Neural cell (in vitro differentiated cells): Measurements from ENCODE around the gene SLC38A1. TPM values are rescaled to one million over a fixed set of nuclear protein-coding genes. Genes with fewer than 3 reads are reported as not detected.

Experiments used
- H2AFZ ChIP-seq: fragments of 200-600, 300-800 bp; sonication (generic), shearing (Covaris generic); 2 replicates; pipeline ENCODE4 v1.6.0; 2014; ENCODE audit warnings: low read depth, mild to moderate bottlenecking, antibody characterized with exemption, low read length, moderate library complexity
- H3F3A ChIP-seq: fragments of 200-600 bp; shearing (Covaris generic); 2 replicates; pipeline ENCODE4 v1.6.1; 2016; ENCODE audit warnings: mild to moderate bottlenecking, moderate library complexity, mixed read lengths, antibody characterized with exemption, low read length; ENCODE audit not compliant: insufficient read depth, poor library complexity, severe bottlenecking
- H3K27ac ChIP-seq: fragments of 200-600, 300-800 bp; sonication (generic), shearing (Covaris generic); 2 replicates; pipeline ENCODE4 v1.5.1; 2014; ENCODE audit warnings: mild to moderate bottlenecking, low read length, moderate library complexity
- H3K27me3 ChIP-seq: fragments of 300-800, 200-600 bp; sonication (generic), shearing (Covaris generic); 2 replicates; pipeline ENCODE4 v1.6.0; 2014; ENCODE audit warnings: mild to moderate bottlenecking, low read depth, low read length, moderate library complexity; ENCODE audit not compliant: insufficient read depth
- H3K36me3 ChIP-seq: fragments of 300-800, 200-600 bp; sonication (generic), shearing (Covaris generic); 2 replicates; pipeline ENCODE4 v1.5.1; 2014; ENCODE audit warnings: mild to moderate bottlenecking, antibody characterized with exemption, low read length, moderate library complexity; ENCODE audit not compliant: insufficient read depth
- H3K4me2 ChIP-seq: fragments of 300-800, 200-600 bp; sonication (generic), shearing (Covaris generic); 2 replicates; pipeline ENCODE4 v1.6.0; 2014; ENCODE audit warnings: mild to moderate bottlenecking, low read length
- H3K4me3 ChIP-seq: fragments of 300-800, 200-600 bp; sonication (generic), shearing (Covaris generic); 2 replicates; pipeline ENCODE4 v1.5.1; 2014; ENCODE audit warnings: mild to moderate bottlenecking, low read length, moderate library complexity
- H3K79me2 ChIP-seq: fragments of 200-600 bp; shearing (Covaris generic); replicated peaks from 2 replicates; pipeline ENCODE4 v1.6.0; 2014; ENCODE audit warnings: mild to moderate bottlenecking, low read length, moderate library complexity; ENCODE audit not compliant: insufficient read depth
- H3K9ac ChIP-seq: fragments of 300-800, 200-600 bp; sonication (generic), shearing (Covaris generic); 2 replicates; pipeline ENCODE4 v1.6.1; 2016; ENCODE audit warnings: mild to moderate bottlenecking, low read length, mixed read lengths
- H3K9me2 ChIP-seq: fragments of 200-600 bp; shearing (Covaris generic); 2 replicates; pipeline ENCODE4 v1.6.1; 2016; ENCODE audit warnings: mild to moderate bottlenecking, low read length, mixed read lengths; ENCODE audit not compliant: insufficient read depth
- H3K9me3 ChIP-seq: fragments of 200-600, 300-800 bp; sonication (generic), shearing (Covaris generic); 2 replicates; pipeline ENCODE4 v1.6.1; 2016; ENCODE audit warnings: mild to moderate bottlenecking, mixed run types, low read length, moderate library complexity, mixed read lengths
- H4K20me1 ChIP-seq: fragments of 200-600 bp; shearing (Covaris generic); 2 replicates; pipeline ENCODE4 v1.6.1; 2016; ENCODE audit warnings: mild to moderate bottlenecking, mixed run types; ENCODE audit not compliant: insufficient read depth
- CTCF ChIP-seq: fragments of 450-650 bp; IDR thresholded peaks from 2 replicates; pipeline ENCODE4 v1.5.1; 2014; ENCODE audit warnings: antibody characterized with exemption, mild to moderate bottlenecking, moderate library complexity; ENCODE audit not compliant: poor library complexity, severe bottlenecking
- EP300 ChIP-seq: fragments of 450-650 bp; conservative IDR thresholded peaks from 2 replicates; pipeline ENCODE4 v1.6.1; 2014; ENCODE audit warnings: antibody characterized with exemption, mild to moderate bottlenecking, moderate library complexity; ENCODE audit not compliant: poor library complexity, severe bottlenecking
- EZH2 ChIP-seq: fragments of 200-600, 300-800 bp; shearing (Covaris generic), sonication (generic); IDR thresholded peaks from 2 replicates; pipeline ENCODE4 v1.6.1; 2014; ENCODE audit warnings: antibody characterized with exemption, low read length, borderline replicate concordance, mild to moderate bottlenecking; ENCODE audit not compliant: insufficient read depth, poor library complexity, severe bottlenecking
- MXI1 ChIP-seq: fragments of 450-650 bp; conservative IDR thresholded peaks from 2 replicates; pipeline ENCODE4 v1.6.1; 2014; ENCODE audit warnings: antibody characterized with exemption, mild to moderate bottlenecking; ENCODE audit not compliant: poor library complexity, severe bottlenecking
- POLR2AphosphoS5 ChIP-seq: IDR thresholded peaks from 2 replicates; pipeline ENCODE4 v1.6.1; 2012
- RAD21 ChIP-seq: fragments of 450-650 bp; conservative IDR thresholded peaks from 2 replicates; pipeline ENCODE4 v1.6.1; 2014; ENCODE audit warnings: antibody characterized with exemption, mild to moderate bottlenecking, moderate library complexity
- REST ChIP-seq: IDR thresholded peaks from 2 replicates; pipeline ENCODE4 v1.6.1; 2012; ENCODE audit warnings: borderline replicate concordance
- SMC3 ChIP-seq: fragments of 450-650 bp; conservative IDR thresholded peaks from 2 replicates; pipeline ENCODE4 v1.6.1; 2014; ENCODE audit warnings: antibody characterized with exemption, mild to moderate bottlenecking, moderate library complexity; ENCODE audit not compliant: poor library complexity
- TAF1 ChIP-seq: IDR thresholded peaks from 2 replicates; pipeline ENCODE4 v1.6.1; 2012; ENCODE audit warnings: low read depth
- polyA plus RNA-seq: library from polyadenylated mRNA; depleted of rRNA; stranded (reverse); fragments of >200 nt; gene quantifications from 2 replicates; pipeline ENCODE4 v1.2.3, GENCODE V29; 2014

Gene SLC38A1
- polyA plus RNA-seq, 1 donor from 2014 or later = 124 TPM

- Histone ChIP-seq H3K79me2 (no peaks in the 10 kb centered on the region), H3K36me3 (no peaks in the 10 kb centered on the region), H3K27me3 (no peaks in the 10 kb centered on the region), H3K9me3 (no peaks in the 10 kb centered on the region), H3F3A (no peaks in the 10 kb centered on the region), H3K4me2 (no peak overlapping the region), H3K9ac (no peak overlapping the region), H3K4me3 (no peak overlapping the region), H2AFZ (no peak overlapping the region), H3K9me2 (no peaks in the 10 kb centered on the region), H3K27ac (no peak overlapping the region), H4K20me1 (no peaks in the 10 kb centered on the region)
- TF ChIP-seq CTCF (no peak), REST (no peak), POLR2AphosphoS5 (no peak), TAF1 (no peak)
Observed at GRCh38 chr12:46147144-46147543, 121.7 kb downstream of the SLC38A1 start.

- no peaks in the 10 kb centered on the region for H3K9me2 ChIP-seq
- TF ChIP-seq MXI1 (no peak), POLR2AphosphoS5 (no peak), SMC3 (no peak), EZH2 (no peak), CTCF (no peak), REST (no peak), EP300 (no peak), TAF1 (no peak), RAD21 (no peak)
- no peaks in the 10 kb centered on the region for H3K36me3 ChIP-seq
- no peak overlapping the region for H3K9ac ChIP-seq
- no peak overlapping the region for H3K27ac ChIP-seq
- no peaks in the 10 kb centered on the region for H4K20me1 ChIP-seq
- no peak overlapping the region for H3K4me3 ChIP-seq
- H2AFZ ChIP-seq = no peak overlapping the region
- H3K4me2 ChIP-seq = no peak overlapping the region
- H3K27me3 ChIP-seq = no peaks in the 10 kb centered on the region
- H3K79me2 ChIP-seq = no peaks in the 10 kb centered on the region
- no peaks in the 10 kb centered on the region for H3K9me3 ChIP-seq
- no peaks in the 10 kb centered on the region for H3F3A ChIP-seq
Observed at GRCh38 chr12:46145881-46146280, 123.0 kb downstream of the SLC38A1 start.
